ENCODE data around the gene STUB1. TPM values are rescaled to one million over a fixed set of nuclear protein-coding genes. Genes with fewer than 3 reads are reported as not detected.
A peak's percentile ranks its signal among the peaks of the same experiment; 100 is the strongest.

STUB1 gene
- total and polyA plus RNA-seq, 4 donors: 59.6 to 177 (median 140) TPM

DNA sequence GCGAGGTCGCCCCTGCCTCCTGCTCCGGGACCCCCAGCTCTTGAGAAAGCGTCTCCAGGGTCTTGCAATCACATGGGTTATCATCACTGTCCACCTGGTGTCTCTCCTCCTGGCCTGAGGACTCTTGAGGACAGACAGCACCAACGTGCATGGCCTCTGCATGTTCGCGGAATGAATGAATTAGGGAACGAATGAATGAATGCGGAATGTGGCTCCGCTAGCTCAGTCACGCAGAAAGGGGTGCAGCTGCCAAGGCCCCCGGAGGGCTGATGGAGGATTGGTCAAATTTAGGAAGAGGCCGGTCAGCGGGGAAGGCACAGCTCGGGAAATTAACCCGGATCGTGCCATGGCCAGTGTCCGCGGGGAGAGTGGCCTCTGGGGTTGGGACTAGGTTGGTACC, 22.1 kb downstream of the STUB1 start:
- peaks cover 55% of the 10 kb centered on the region for H3K36me3 ChIP-seq (ENCODE audit: control insufficient read depth, insufficient read depth, low read length)
- H3K27ac ChIP-seq (ENCODE audit: low read depth, low read length): no peak overlapping the region
- no peak overlapping the region for H3K4me3 ChIP-seq (ENCODE audit: low read depth, low read length)
- H3K4me1 ChIP-seq (ENCODE audit: control insufficient read depth, insufficient read depth, low read length): peaks cover 67% of the 10 kb centered on the region
- 83% methylated on average over 19 of the region's 19 CpGs for WGBS (ENCODE audit: insufficient coverage)
- no peak for DNase-seq (ENCODE audit: low read depth in 4 of 6, low spot score in 6 of 6)
- no peaks in the 10 kb centered on the region for H3K9me3 ChIP-seq (ENCODE audit: control insufficient read depth, insufficient read depth, low read length)
- H3K27me3 ChIP-seq (ENCODE audit: control insufficient read depth, insufficient read depth, low read length): peaks cover 40% of the 10 kb centered on the region

- Histone ChIP-seq H3K4me3 (ENCODE audit: low read depth, low read length) (no peak overlapping the region), H3K9me3 (ENCODE audit: control insufficient read depth, insufficient read depth, low read length) (no peaks in the 10 kb centered on the region), H3K27me3 (ENCODE audit: control insufficient read depth, insufficient read depth, low read length) (peaks cover 45% of the 10 kb centered on the region), H3K36me3 (ENCODE audit: control insufficient read depth, insufficient read depth, low read length) (peaks cover 48% of the 10 kb centered on the region), H3K4me1 (ENCODE audit: control insufficient read depth, insufficient read depth, low read length) (peaks cover 76% of the 10 kb centered on the region), H3K27ac (ENCODE audit: low read depth, low read length) (no peak overlapping the region)
- DNase-seq (ENCODE audit: low read depth in 4 of 6, low spot score in 6 of 6): no peak
- 83% methylated on average over 12 of the region's 12 CpGs for WGBS (ENCODE audit: insufficient coverage)
These were observed 23.2 kb downstream of the STUB1 start for GRCh38 chr16:703406-703805.

DNA sequence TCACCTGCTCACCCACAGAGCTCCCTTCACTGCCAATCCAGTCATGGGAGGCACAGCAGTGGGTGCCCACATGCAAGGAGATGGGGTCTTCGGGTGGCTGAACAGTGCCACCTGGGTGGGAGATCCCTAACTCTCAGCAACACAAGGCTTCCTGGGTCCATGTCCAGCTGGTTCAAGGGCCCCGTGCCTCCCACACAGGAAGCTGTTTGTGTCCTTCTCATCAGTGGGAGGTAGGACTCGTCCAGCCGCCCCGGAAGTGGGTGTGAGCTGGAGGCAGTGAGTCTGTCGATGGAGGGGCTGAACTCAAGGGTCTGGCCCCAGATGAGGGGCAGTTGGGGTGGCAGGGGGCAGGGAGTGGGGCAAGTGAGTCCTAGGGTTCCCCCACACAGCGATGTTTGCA, 23.8 kb downstream of the STUB1 start:
- peaks cover 45% of the 10 kb centered on the region for H3K27me3 ChIP-seq (ENCODE audit: control insufficient read depth, insufficient read depth, low read length)
- no peak overlapping the region for H3K27ac ChIP-seq (ENCODE audit: low read depth, low read length)
- H3K36me3 ChIP-seq (ENCODE audit: control insufficient read depth, insufficient read depth, low read length): peaks cover 44% of the 10 kb centered on the region
- WGBS (ENCODE audit: insufficient coverage): 80% methylated on average over 7 of the region's 7 CpGs
- DNase-seq (ENCODE audit: low read depth in 4 of 6, low spot score in 6 of 6): no peak
- no peaks in the 10 kb centered on the region for H3K9me3 ChIP-seq (ENCODE audit: control insufficient read depth, insufficient read depth, low read length)
- H3K4me3 ChIP-seq (ENCODE audit: low read depth, low read length): no peak overlapping the region
- peaks cover 82% of the 10 kb centered on the region for H3K4me1 ChIP-seq (ENCODE audit: control insufficient read depth, insufficient read depth, low read length)

GRCh38 chr16:704552-705380, 24.6 kb downstream of the STUB1 start:
- Histone ChIP-seq H3K4me3 (ENCODE audit: low read depth, low read length) (peak overlapping the region; percentile 35), H3K27ac (ENCODE audit: low read depth, low read length) (no peak overlapping the region), H3K4me1 (ENCODE audit: control insufficient read depth, insufficient read depth, low read length) (peaks cover 88% of the 10 kb centered on the region), H3K27me3 (ENCODE audit: control insufficient read depth, insufficient read depth, low read length) (peaks cover 45% of the 10 kb centered on the region), H3K36me3 (ENCODE audit: control insufficient read depth, insufficient read depth, low read length) (peaks cover 38% of the 10 kb centered on the region), H3K9me3 (ENCODE audit: control insufficient read depth, insufficient read depth, low read length) (no peaks in the 10 kb centered on the region)
- WGBS (ENCODE audit: insufficient coverage): 7% methylated on average over 48 of the region's 50 CpGs
- no peak for DNase-seq (ENCODE audit: low read depth in 4 of 6, low spot score in 6 of 6)

DNA sequence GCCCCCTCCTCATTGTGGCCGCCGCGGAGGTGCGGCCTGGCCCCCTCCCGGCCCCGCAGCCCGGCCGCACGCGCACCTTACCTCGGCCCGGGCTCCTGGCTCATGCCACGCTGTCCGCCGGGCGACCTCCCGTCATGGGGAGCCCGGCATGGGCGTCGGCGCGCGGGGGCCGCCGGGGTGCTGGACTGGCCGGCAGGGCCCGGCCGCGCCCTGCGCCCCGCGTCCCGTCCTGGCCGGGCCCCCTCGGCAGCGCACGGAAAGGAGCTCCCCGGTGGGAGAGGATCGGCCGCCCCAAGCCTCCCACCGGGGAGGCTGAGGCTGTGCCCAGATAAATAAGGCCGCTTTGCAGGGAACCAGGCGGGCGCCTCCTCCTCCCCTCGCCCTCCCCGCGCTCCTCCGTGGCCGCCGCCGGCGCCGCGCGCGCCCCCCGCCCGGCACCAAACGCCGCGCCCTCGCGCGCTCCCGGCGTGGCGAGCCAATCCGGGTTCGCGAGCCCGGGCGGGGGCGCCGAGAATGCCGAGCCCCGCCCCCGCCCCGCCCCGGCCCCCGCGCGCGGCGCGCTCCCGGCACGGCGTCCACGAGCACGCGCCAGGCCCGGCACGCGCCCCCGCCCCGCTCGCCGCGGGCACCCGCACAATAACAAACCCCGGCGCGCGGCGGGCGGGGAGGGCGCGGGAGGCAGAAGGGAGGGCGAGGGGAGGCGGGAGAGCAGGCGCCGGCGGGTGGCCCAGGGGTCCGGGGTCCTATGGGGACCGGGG, 25.4 kb downstream of the STUB1 start, which contains the start of gene FBXL16:
TSS of gene FBXL16 (minus strand) at position 371 of the 758 bp plus-strand sequence. CDS start 8,396 bp downstream, outside the sequence.
- Histone ChIP-seq H3K36me3 (ENCODE audit: control insufficient read depth, insufficient read depth, low read length) (peaks cover 38% of the 10 kb centered on the region), H3K4me1 (ENCODE audit: control insufficient read depth, insufficient read depth, low read length) (peaks cover 88% of the 10 kb centered on the region), H3K9me3 (ENCODE audit: control insufficient read depth, insufficient read depth, low read length) (no peaks in the 10 kb centered on the region), H3K27me3 (ENCODE audit: control insufficient read depth, insufficient read depth, low read length) (peaks cover 38% of the 10 kb centered on the region), H3K4me3 (ENCODE audit: low read depth, low read length) (peak within 1 kb of the TSS; percentile 35), H3K27ac (ENCODE audit: low read depth, low read length) (no peak within 1 kb of the TSS)
- WGBS (ENCODE audit: insufficient coverage): under 1% methylated on average over 113 of the region's 115 CpGs
- DNase-seq (ENCODE audit: low read depth in 4 of 6, low spot score in 6 of 6): peak in 4 of 6 donors; percentile 74 to 95 (median 87)

GRCh38 chr16:706189-707061, 26.2 kb downstream of the STUB1 start:
- Histone ChIP-seq H3K36me3 (ENCODE audit: control insufficient read depth, insufficient read depth, low read length) (peaks cover 33% of the 10 kb centered on the region), H3K4me3 (ENCODE audit: low read depth, low read length) (peak overlapping the region; percentile 9), H3K4me1 (ENCODE audit: control insufficient read depth, insufficient read depth, low read length) (peaks cover 89% of the 10 kb centered on the region), H3K27ac (ENCODE audit: low read depth, low read length) (no peak overlapping the region), H3K27me3 (ENCODE audit: control insufficient read depth, insufficient read depth, low read length) (peaks cover 32% of the 10 kb centered on the region), H3K9me3 (ENCODE audit: control insufficient read depth, insufficient read depth, low read length) (no peaks in the 10 kb centered on the region)
- WGBS (ENCODE audit: insufficient coverage): 5% methylated on average over 49 of the region's 49 CpGs
- peak in 1 of 6 donors; percentile 61 for DNase-seq (ENCODE audit: low read depth in 4 of 6, low spot score in 6 of 6)

GRCh38 chr16:707062-707538, 26.9 kb downstream of the STUB1 start:
- Histone ChIP-seq H3K9me3 (ENCODE audit: control insufficient read depth, insufficient read depth, low read length) (no peaks in the 10 kb centered on the region), H3K4me3 (ENCODE audit: low read depth, low read length) (no peak overlapping the region), H3K36me3 (ENCODE audit: control insufficient read depth, insufficient read depth, low read length) (peaks cover 26% of the 10 kb centered on the region), H3K27me3 (ENCODE audit: control insufficient read depth, insufficient read depth, low read length) (peaks cover 28% of the 10 kb centered on the region), H3K27ac (ENCODE audit: low read depth, low read length) (no peak overlapping the region), H3K4me1 (ENCODE audit: control insufficient read depth, insufficient read depth, low read length) (peaks cover 89% of the 10 kb centered on the region)
- no peak for DNase-seq (ENCODE audit: low read depth in 4 of 6, low spot score in 6 of 6)
- 48% methylated on average over 12 of the region's 14 CpGs for WGBS (ENCODE audit: insufficient coverage)

DNA sequence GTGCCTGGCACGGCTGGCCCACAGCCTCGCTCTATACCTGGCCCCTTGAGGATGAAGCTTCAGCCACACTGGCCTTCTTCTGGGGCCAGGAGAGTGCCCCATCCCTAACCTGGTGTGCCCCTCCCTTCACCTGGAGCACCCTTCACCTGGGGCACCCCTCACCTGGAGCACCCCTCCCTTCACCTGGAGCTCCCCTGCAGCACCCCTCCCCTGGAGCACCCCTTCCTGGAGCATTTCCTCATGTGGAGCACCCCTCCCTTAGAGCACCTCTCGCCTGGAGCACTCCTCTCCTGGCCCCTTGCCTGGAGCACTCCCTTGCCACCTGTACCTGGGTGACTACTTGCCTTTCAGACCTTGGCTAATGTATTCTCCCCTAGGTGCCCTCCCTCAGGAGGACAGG, 27.8 kb downstream of the STUB1 start:
- no peak overlapping the region for H3K4me3 ChIP-seq (ENCODE audit: low read depth, low read length)
- H3K4me1 ChIP-seq (ENCODE audit: control insufficient read depth, insufficient read depth, low read length): peaks cover 81% of the 10 kb centered on the region
- H3K27ac ChIP-seq (ENCODE audit: low read depth, low read length): no peak overlapping the region
- peaks cover 17% of the 10 kb centered on the region for H3K36me3 ChIP-seq (ENCODE audit: control insufficient read depth, insufficient read depth, low read length)
- 76% methylated on average over 3 of the region's 3 CpGs for WGBS (ENCODE audit: insufficient coverage)
- H3K27me3 ChIP-seq (ENCODE audit: control insufficient read depth, insufficient read depth, low read length): peaks cover 24% of the 10 kb centered on the region
- H3K9me3 ChIP-seq (ENCODE audit: control insufficient read depth, insufficient read depth, low read length): no peaks in the 10 kb centered on the region
- DNase-seq (ENCODE audit: low read depth in 4 of 6, low spot score in 6 of 6): no peak

- DNase-seq (ENCODE audit: low read depth in 4 of 6, low spot score in 6 of 6): no peak
- H3K27me3 ChIP-seq (ENCODE audit: control insufficient read depth, insufficient read depth, low read length): peaks cover 24% of the 10 kb centered on the region
- peaks cover 76% of the 10 kb centered on the region for H3K4me1 ChIP-seq (ENCODE audit: control insufficient read depth, insufficient read depth, low read length)
- H3K36me3 ChIP-seq (ENCODE audit: control insufficient read depth, insufficient read depth, low read length): peaks cover 8% of the 10 kb centered on the region
- no peak overlapping the region for H3K4me3 ChIP-seq (ENCODE audit: low read depth, low read length)
- H3K9me3 ChIP-seq (ENCODE audit: control insufficient read depth, insufficient read depth, low read length): no peaks in the 10 kb centered on the region
- peak overlapping the region; percentile 35 for H3K27ac ChIP-seq (ENCODE audit: low read depth, low read length)
- WGBS (ENCODE audit: insufficient coverage): 72% methylated on average over 2 of the region's 4 CpGs
These were observed 28.7 kb downstream of the STUB1 start for GRCh38 chr16:708959-709358.

All from spinal cord (tissue), 10 donors.